Kidney (tissue), 14 donors: ENCODE results near the gene SLC25A13. TPM values are rescaled to one million over a fixed set of nuclear protein-coding genes. Genes with fewer than 3 reads are reported as not detected.
"Not testable (repeated sequence)": the region's sequence is repeated elsewhere in the genome, so short reads cannot be mapped to it uniquely, and the experiment has no call there.

ENCODE experiments used
- DNase-seq, 5 donors: peaks; one replicate each; pipeline ENCODE4 v3.0.0-alpha.2; 2013 to 2020
- FAIRE-seq: peaks from 2 replicates; lab custom pipeline; 2012; peaks lifted over from hg19 to GRCh38; lab: Jason Lieb, UNC
- H3K27ac ChIP-seq, 2 donors: one replicate each; pipeline ENCODE4 v1.7.0; 2013; ENCODE audit warnings: low read depth in 2 of 2, low read length in 2 of 2, inconsistent platforms in 1 of 2
- H3K27me3 ChIP-seq: one replicate; pipeline ENCODE4 v1.7.1; 2013; ENCODE audit warnings: low read length, inconsistent platforms; ENCODE audit not compliant: control insufficient read depth, insufficient read depth
- H3K36me3 ChIP-seq, 3 donors: one replicate each; pipeline versions ENCODE4 v1.7.0 to v1.7.1; 2013; ENCODE audit warnings: low read length in 3 of 3, control low read depth in 1 of 3, inconsistent platforms in 1 of 3; ENCODE audit not compliant: insufficient read depth in 3 of 3, control insufficient read depth in 2 of 3
- H3K4me1 ChIP-seq, 3 donors: one replicate each; pipeline versions ENCODE4 v1.7.0 to v1.7.1; 2013; ENCODE audit warnings: low read length in 3 of 3, inconsistent platforms in 1 of 3, low read depth in 1 of 3; ENCODE audit not compliant: control insufficient read depth in 2 of 3, insufficient read depth in 2 of 3
- H3K4me3 ChIP-seq, 3 donors: one replicate each; pipeline versions ENCODE4 v1.7.0 to v1.8.1; 2013; ENCODE audit warnings: low read length in 3 of 3, control low read depth in 1 of 3, inconsistent platforms in 1 of 3
- H3K9ac ChIP-seq, 3 donors: one replicate each; pipeline versions ENCODE4 v1.7.0 to v1.7.1; 2013; ENCODE audit warnings: low read length in 3 of 3, control low read depth in 1 of 3, inconsistent platforms in 1 of 3
- H3K9me3 ChIP-seq, 3 donors: one replicate each; pipeline versions ENCODE4 v1.7.0 to v1.7.1; 2013; ENCODE audit warnings: low read length in 3 of 3, control low read depth in 1 of 3, inconsistent platforms in 1 of 3; ENCODE audit not compliant: control insufficient read depth in 2 of 3, insufficient read depth in 1 of 3
- intact Hi-C: fragments of 100-400 bp; cut with DNase I; formaldehyde crosslinking; loops from one replicate; pipeline ENCODE4 v1.11.1; 2022
- polyA plus RNA-seq: library from polyadenylated mRNA; stranded (reverse); fragments of 350-450 nt; fragmentation: Illumina TruSeq; extraction: RNeasy Lipid Tissue Mini Kit (QIAGEN cat#74804); gene quantifications from one replicate; pipeline ENCODE4 v1.2.3, GENCODE V29; 2014; ENCODE audit warnings: low read depth, low replicate concordance; ENCODE audit not compliant: insufficient read depth
- total RNA-seq: library from RNA; stranded (reverse); fragmentation: NEBNext Ultra II Directional; extraction: Animal tissue kit (Norgen Biotek cat#: 25700); gene quantifications from one replicate; pipeline ENCODE4 v1.2.1, GENCODE V29; 2021
- TF ChIP-seq, protein P1 (sequence below): IDR thresholded peaks from 3 replicates; pipeline ENCODE4 v1.5.1; 2012; ENCODE audit warnings: mild to moderate bottlenecking, moderate library complexity, borderline replicate concordance; ENCODE audit not compliant: insufficient read depth; ENCODE audit errors: extremely low read depth
- donor health status: control.
- donor health status: control.
- donor health status: control.
- donor health status: control.
- donor health status: control.
- donor health status: DM: yes; HTN: yes; CAD: no.
- donor health status: Normal renal cell carcinoma (clear cell type).

SLC25A13 gene
- total and polyA plus RNA-seq, 2 donors from 2014 or later, result 23.9 to 32.1 TPM

DNA sequence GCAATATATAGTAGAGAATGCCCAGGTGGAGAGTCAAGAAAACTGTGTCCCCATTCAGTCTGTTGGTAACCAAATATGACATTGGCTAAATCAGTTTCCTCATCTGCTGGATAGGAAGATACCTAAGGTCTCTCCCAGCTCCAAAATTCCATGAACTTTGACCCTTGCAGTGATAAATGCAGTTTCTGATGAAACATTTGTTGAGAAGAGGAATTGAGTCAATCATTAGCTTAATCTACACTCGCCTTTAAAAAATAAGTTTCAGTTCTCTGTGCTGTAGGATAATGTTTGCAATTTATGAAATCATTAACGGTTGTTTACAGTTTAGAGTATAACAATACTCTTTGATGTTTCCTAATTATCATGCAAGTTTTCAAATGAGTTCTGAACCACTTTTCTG lies 38.0 kb upstream of the SLC25A13 start:
- TF ChIP-seq, protein P1, sequence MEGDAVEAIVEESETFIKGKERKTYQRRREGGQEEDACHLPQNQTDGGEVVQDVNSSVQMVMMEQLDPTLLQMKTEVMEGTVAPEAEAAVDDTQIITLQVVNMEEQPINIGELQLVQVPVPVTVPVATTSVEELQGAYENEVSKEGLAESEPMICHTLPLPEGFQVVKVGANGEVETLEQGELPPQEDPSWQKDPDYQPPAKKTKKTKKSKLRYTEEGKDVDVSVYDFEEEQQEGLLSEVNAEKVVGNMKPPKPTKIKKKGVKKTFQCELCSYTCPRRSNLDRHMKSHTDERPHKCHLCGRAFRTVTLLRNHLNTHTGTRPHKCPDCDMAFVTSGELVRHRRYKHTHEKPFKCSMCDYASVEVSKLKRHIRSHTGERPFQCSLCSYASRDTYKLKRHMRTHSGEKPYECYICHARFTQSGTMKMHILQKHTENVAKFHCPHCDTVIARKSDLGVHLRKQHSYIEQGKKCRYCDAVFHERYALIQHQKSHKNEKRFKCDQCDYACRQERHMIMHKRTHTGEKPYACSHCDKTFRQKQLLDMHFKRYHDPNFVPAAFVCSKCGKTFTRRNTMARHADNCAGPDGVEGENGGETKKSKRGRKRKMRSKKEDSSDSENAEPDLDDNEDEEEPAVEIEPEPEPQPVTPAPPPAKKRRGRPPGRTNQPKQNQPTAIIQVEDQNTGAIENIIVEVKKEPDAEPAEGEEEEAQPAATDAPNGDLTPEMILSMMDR, result no peak
- DNase-seq (no peak), FAIRE-seq (no peak)
- Histone ChIP-seq H3K9me3 (no peaks in the 10 kb centered on the region), H3K27me3 (no peaks in the 10 kb centered on the region), H3K9ac (no peak overlapping the region), H3K36me3 (no peaks in the 10 kb centered on the region), H3K4me1 (no peaks in the 10 kb centered on the region), H3K27ac (no peak overlapping the region), H3K4me3 (no peak overlapping the region)
- intact Hi-C loops, result no loop called here

DNA sequence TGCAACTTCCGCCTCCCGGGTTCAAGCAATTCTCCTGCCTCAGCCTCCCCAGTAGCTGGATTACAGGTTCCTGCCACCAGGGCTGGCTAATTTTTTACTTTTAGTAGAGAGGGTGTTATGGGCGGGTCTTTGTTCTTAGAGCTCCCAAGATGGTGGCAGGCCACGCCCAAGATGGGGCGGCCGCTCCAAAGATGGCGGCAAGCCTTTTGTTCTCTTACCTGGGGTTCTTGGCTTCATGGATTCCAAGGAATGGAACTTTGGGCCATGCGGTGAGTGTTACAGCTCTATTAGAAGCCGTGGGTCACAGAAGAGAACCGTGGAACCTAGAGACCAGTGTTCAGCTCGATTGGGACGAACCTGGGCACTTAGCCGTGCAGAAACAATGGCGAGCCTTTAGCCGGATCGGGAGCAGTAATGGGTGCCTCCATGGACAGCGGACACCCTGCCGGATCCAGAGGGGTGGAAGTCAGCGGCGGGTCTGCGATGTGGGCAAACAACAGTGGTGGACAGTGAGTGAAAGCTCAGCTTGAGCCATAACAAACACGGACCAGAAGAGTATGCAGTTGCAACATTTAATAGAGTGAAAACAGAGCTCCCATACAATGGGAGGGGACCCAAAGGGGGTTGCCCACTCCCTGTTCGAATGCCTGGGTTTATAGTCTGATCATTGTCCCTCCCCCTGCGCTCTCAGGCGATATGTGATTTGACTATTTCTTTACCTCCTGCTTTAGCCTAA lies 36.5 kb upstream of the SLC25A13 start:
- H3K4me3 ChIP-seq, DNase-seq, H3K27ac ChIP-seq, H3K4me1 ChIP-seq, H3K36me3 ChIP-seq, H3K27me3 ChIP-seq, FAIRE-seq, intact Hi-C loops, H3K9ac ChIP-seq, H3K9me3 ChIP-seq: not testable (repeated sequence)

DNA sequence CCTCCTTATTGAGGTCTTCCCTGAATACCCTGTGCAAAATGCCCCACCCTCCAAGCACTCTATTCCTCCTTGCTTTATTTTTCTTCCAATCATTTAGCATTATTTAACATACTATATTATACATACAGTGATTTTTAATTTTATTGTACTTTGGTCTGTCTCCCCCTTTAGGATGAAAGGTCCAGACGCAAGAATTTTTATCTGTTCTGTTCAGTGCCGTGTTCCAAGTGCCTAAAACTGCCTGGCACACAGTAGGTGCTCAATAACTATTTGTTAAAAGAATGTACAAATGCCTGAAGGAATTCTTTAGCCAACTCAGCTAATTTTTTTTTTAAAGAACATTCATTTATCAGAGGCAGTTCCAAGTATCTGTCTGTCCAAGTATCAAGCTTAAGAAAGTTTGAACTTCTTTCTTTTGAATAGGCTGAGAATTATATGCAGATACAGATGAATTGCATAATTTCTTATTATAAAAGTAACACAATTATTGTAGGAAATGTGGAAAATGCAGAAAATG lies 34.1 kb upstream of the SLC25A13 start:
- TF ChIP-seq, protein P1, result no peak
- no peaks in the 10 kb centered on the region for H3K4me1 ChIP-seq
- H3K36me3 ChIP-seq, result no peaks in the 10 kb centered on the region
- H3K9ac ChIP-seq, result no peak overlapping the region
- H3K4me3 ChIP-seq, result no peak overlapping the region
- H3K27me3 ChIP-seq, result no peaks in the 10 kb centered on the region
- H3K9me3 ChIP-seq, result no peaks in the 10 kb centered on the region
- no peak overlapping the region for H3K27ac ChIP-seq
- intact Hi-C loops, result no loop called here
- DNase-seq (no peak), FAIRE-seq (no peak)

DNA sequence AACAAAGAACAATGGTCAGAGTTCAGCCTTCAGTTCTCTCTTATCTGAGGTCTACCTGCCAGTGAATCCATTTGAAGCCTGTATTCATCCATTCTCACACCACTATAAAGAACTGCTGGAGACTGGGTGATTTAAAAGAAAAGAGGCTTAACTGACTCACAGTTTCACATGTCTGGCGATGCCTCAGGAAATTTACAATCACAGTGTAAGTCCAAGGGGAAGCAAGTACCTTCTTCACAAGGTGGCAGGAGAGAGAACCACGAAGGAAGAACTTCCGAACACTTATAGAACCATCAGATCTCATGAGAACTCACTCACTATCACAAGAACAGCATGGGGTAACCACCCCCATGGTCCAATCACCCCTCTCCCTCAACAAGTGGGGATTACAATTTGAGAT lies 33.0 kb upstream of the SLC25A13 start:
- Histone ChIP-seq H3K36me3 (no peaks in the 10 kb centered on the region), H3K9me3 (no peaks in the 10 kb centered on the region), H3K27ac (no peak overlapping the region), H3K4me3 (no peak overlapping the region), H3K9ac (no peak overlapping the region), H3K4me1 (no peaks in the 10 kb centered on the region), H3K27me3 (no peaks in the 10 kb centered on the region)
- intact Hi-C loops, result no loop called here
- DNase-seq (no peak), FAIRE-seq (no peak)
- TF ChIP-seq, protein P1, result no peak
